ENCODE data around the gene COPS3. TPM values are rescaled to one million over a fixed set of nuclear protein-coding genes. Genes with fewer than 3 reads are reported as not detected.

COPS3 gene
- total and polyA plus RNA-seq, 2 of the 8 experiments (the other 6 are each of a cell fraction or from before 2014, with no cell fraction given): 82.9 to 110 TPM

GRCh38 chr17:17254036-17254435, 27.0 kb downstream of the COPS3 start:
- Histone ChIP-seq H4K8ac (ENCODE audit: extremely low read depth, insufficient read depth, low read length) (no peak overlapping the region), H3K27me3 (replicated peaks in 1 of 4; ENCODE audit: control insufficient read depth in 3 of 4, extremely low read depth in 1 of 4, insufficient read depth in 3 of 4, low read length in 3 of 4) (no peaks in the 10 kb centered on the region), H2BK20ac (ENCODE audit: low read length) (no peak overlapping the region), H3K4me1 (replicated peaks in 1 of 4; ENCODE audit: control insufficient read depth in 3 of 4, insufficient read depth in 4 of 4, low read length in 3 of 4) (no peaks in the 10 kb centered on the region), H3K79me1 (ENCODE audit: low read depth, low read length) (0 out of 2 replicates have a peak, but pooled peaks cover 2% of the 10 kb centered on the region), H3K23ac (ENCODE audit: insufficient read length) (no peak overlapping the region), H3K56ac (replicated peaks; ENCODE audit: insufficient read length, low read depth, low read length) (no peak overlapping the region), H3K79me2 (ENCODE audit: control insufficient read depth in 1 of 2, insufficient read depth in 2 of 2, low read length in 2 of 2) (no peaks in the 10 kb centered on the region), H3K23me2 (ENCODE audit: low read depth, low read length) (no peaks in the 10 kb centered on the region), H3K4me2 (ENCODE audit: insufficient read depth in 1 of 2, low read depth in 2 of 2, low read length in 2 of 2) (no peak overlapping the region), H3K27ac (ENCODE audit: low read depth, low read length) (no peak overlapping the region), H3K9me3 (ENCODE audit: insufficient read depth in 2 of 2, low read depth in 1 of 2, low read length in 1 of 2) (no peaks in the 10 kb centered on the region), H3K36me3 (ENCODE audit: control insufficient read depth in 2 of 4, insufficient read depth in 4 of 4, low read length in 3 of 4) (peaks cover 22 to 52% (median 38%) of the 10 kb centered on the region in 4 experiments), H4K91ac (replicated peaks; ENCODE audit: insufficient read length, low read length) (no peak overlapping the region), H2BK120ac (replicated peaks; ENCODE audit: low read depth, low read length) (no peak overlapping the region), H3K14ac (ENCODE audit: insufficient read length) (no peak overlapping the region), H2AFZ (ENCODE audit: low read length) (no peak overlapping the region), H3K4me3 (ENCODE audit: extremely low read depth in 1 of 4, insufficient read depth in 2 of 4, low read depth in 3 of 4, low read length in 4 of 4) (no peak overlapping the region), H3K18ac (ENCODE audit: extremely low read depth, low read length) (no peak overlapping the region), H3K9ac (replicated peaks in 1 of 4; ENCODE audit: extremely low read depth in 1 of 4, low read depth in 3 of 4, low read length in 3 of 4) (no peak overlapping the region), H2AK5ac (ENCODE audit: low read depth, low read length) (no peak overlapping the region), H4K5ac (ENCODE audit: insufficient read length, low read depth, low read length) (no peak overlapping the region), H2BK15ac (ENCODE audit: low read length) (no peak overlapping the region), H4K20me1 (replicated peaks in 1 of 2; ENCODE audit: control insufficient read depth in 1 of 2, insufficient read depth in 2 of 2, low read length in 2 of 2) (peaks cover 0 to 3% of the 10 kb centered on the region in 2 experiments), H2BK5ac (ENCODE audit: low read depth, low read length) (no peak overlapping the region), H2BK12ac (ENCODE audit: low read depth, low read length) (no peak overlapping the region), H3K4ac (replicated peaks; ENCODE audit: insufficient read length, low read depth, low read length) (no peak overlapping the region)
- no peak for DNase-seq (ENCODE audit: low read depth in 1 of 2, low spot score in 2 of 2)
- FAIRE-seq: no peak
- ChIA-PET POLR2A (ENCODE audit: partially characterized antibody) (no interaction called here), CTCF (ENCODE audit: partially characterized antibody) (interaction anchor here (0.8 to 1.3 kb wide), 4 partner anchors 10 to 15 kb away, joined by 3 to 4 read pairs (median 3); no protein-coding TSS in a partner anchor)
- WGBS, 2 experiments (ENCODE audit: extremely low coverage in 1 of 2, insufficient coverage in 1 of 2, insufficient read length in 1 of 2, insufficient replicate concordance in 2 of 2, low coverage in 1 of 2, low lambda C conversion rate in 2 of 2, missing lambda C conversion rate in 1 of 2): 95% methylated on average over 2 of the region's 3 CpGs; no CpG with 5 or more reads in 1 of the 2 experiments
- no peak for TF ChIP-seq SRF (IDR thresholded peaks at IDR 0.05; ENCODE audit: low read depth, low read length)
- TF ChIP-seq SIRT6 (IDR thresholded peaks at IDR 0.05; ENCODE audit: low read length): no peak
- no peak for TF ChIP-seq POLR2A (IDR thresholded peaks at IDR 0.05; ENCODE audit: control extremely low read depth in 1 of 2, low read depth in 2 of 2, low read length in 2 of 2)
- no peak for TF ChIP-seq KDM5A (IDR thresholded peaks at IDR 0.05; ENCODE audit: low read length)
- TF ChIP-seq EP300 (IDR thresholded peaks at IDR 0.05; ENCODE audit: borderline replicate concordance in 1 of 2, low read depth in 2 of 2, low read length in 2 of 2): no peak
